Esophagus squamous epithelium (tissue), 5 donors: Measurements from ENCODE around the gene CAPN11. TPM values are rescaled to one million over a fixed set of nuclear protein-coding genes. Genes with fewer than 3 reads are reported as not detected.
"Not testable (repeated sequence)": the region's sequence is repeated elsewhere in the genome, so short reads cannot be mapped to it uniquely, and the experiment has no call there.

Experiments used
- DNase-seq: peaks from one replicate; lab custom pipeline; 2025; lab: John Stamatoyannopoulos, UW
- H3K27ac ChIP-seq, 4 donors: fragments of 200-600 bp; sonication (generic); one replicate each; pipeline ENCODE4 v1.5.1; 2016 to 2019; ENCODE audit warnings: mild to moderate bottlenecking in 1 of 4
- H3K27me3 ChIP-seq, 4 donors: fragments of 200-600 bp; sonication (generic); 1 replicate in 3 of 4; 2 replicates in 1 of 4; pipeline versions ENCODE4 v1.5.1 to v1.6.0; 2017 to 2021; ENCODE audit warnings: antibody characterized with exemption in 1 of 4
- H3K36me3 ChIP-seq, 3 donors: fragments of 200-600 bp; sonication (generic); one replicate each; pipeline ENCODE4 v1.5.1; 2016 to 2019
- H3K4me1 ChIP-seq, 3 donors: fragments of 200-600 bp; sonication (generic); one replicate each; pipeline ENCODE4 v1.5.1; 2017 to 2019
- H3K4me3 ChIP-seq, 4 donors: fragments of 200-600 bp; sonication (generic); 1 replicate in 3 of 4; 2 replicates in 1 of 4; pipeline ENCODE4 v1.5.1; 2016 to 2019; ENCODE audit warnings: mild to moderate bottlenecking in 2 of 4, moderate library complexity in 1 of 4
- H3K9me3 ChIP-seq, 3 donors: fragments of 200-600 bp; sonication (generic); one replicate each; pipeline ENCODE4 v1.5.1; 2016 to 2019
- POLR2A ChIP-seq, 4 donors: fragments of 450-650 bp; IDR thresholded peaks; one replicate each; pipeline ENCODE4 v1.6.1; 2017; ENCODE audit warnings: antibody characterized with exemption in 4 of 4, mild to moderate bottlenecking in 4 of 4, moderate library complexity in 3 of 4
- WGBS, 2 donors: methylation state at CpG; one replicate each; pipeline ENCODE4 v1.1.5; 2018; 5-methylcytosine and 5-hydroxymethylcytosine counted together
- intact Hi-C: fragments of 100-400 bp; cut with DNase I; formaldehyde crosslinking; loops from one replicate; pipeline ENCODE4 v1.15.0; 2022
- total RNA-seq, 4 donors: library from RNA; depleted of rRNA; stranded (reverse); fragments of >200 nt; gene quantifications; one replicate each; pipeline ENCODE4 v1.1.0, GENCODE V29; 2016
- TF ChIP-seq, protein P1 (sequence below), 6 experiments: fragments of 450-650 bp in 4 of 6; fragments of 200-600 bp in 2 of 6; sonication (generic) in 2 of 6; IDR thresholded peaks; one replicate each; pipeline ENCODE4 v1.5.1; 2016 to 2019; ENCODE audit warnings: antibody characterized with exemption in 6 of 6, mild to moderate bottlenecking in 4 of 6, moderate library complexity in 4 of 6
- donor health status: DM: yes; HTN: yes; CAD: no.

Gene CAPN11
- total RNA-seq, 4 donors from 2014 or later, result 0.57 to 1.00 TPM; not detected in 2

DNA sequence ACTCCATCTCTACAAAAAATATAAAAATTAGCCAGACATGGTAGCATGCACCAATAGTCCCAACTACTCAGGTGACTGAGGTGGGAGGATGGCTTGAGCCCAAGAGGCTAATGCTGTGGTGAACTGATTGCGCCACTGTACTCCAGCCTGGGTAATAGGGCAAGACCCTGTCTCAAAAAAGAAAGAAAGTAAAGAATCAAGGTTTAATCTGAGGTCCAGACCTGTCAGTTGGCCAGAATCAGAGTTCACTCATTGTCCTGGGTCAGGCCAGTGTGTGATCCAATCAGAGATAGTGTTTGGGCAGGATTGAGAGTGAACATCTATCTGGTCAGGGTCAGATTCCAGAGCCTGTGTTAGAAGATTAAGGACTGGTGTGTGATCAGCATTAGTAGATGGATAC lies 15.8 kb upstream of the CAPN11 start:
- H3K4me1 ChIP-seq, result no peaks in the 10 kb centered on the region
- H3K27me3 ChIP-seq, result no peaks in the 10 kb centered on the region
- 92 to 100% methylated on average over 1 of the region's 1 CpG for WGBS, 2 donors
- no peak overlapping the region for H3K4me3 ChIP-seq
- no peak for TF ChIP-seq POLR2A (IDR thresholded peaks at IDR 0.05)
- TF ChIP-seq, protein P1, sequence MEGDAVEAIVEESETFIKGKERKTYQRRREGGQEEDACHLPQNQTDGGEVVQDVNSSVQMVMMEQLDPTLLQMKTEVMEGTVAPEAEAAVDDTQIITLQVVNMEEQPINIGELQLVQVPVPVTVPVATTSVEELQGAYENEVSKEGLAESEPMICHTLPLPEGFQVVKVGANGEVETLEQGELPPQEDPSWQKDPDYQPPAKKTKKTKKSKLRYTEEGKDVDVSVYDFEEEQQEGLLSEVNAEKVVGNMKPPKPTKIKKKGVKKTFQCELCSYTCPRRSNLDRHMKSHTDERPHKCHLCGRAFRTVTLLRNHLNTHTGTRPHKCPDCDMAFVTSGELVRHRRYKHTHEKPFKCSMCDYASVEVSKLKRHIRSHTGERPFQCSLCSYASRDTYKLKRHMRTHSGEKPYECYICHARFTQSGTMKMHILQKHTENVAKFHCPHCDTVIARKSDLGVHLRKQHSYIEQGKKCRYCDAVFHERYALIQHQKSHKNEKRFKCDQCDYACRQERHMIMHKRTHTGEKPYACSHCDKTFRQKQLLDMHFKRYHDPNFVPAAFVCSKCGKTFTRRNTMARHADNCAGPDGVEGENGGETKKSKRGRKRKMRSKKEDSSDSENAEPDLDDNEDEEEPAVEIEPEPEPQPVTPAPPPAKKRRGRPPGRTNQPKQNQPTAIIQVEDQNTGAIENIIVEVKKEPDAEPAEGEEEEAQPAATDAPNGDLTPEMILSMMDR (IDR thresholded peaks at IDR 0.05), result no peak
- H3K36me3 ChIP-seq, result peaks cover 16 to 100% (median 31%) of the 10 kb centered on the region in 3 donors
- no peak overlapping the region for H3K27ac ChIP-seq
- no peaks in the 10 kb centered on the region for H3K9me3 ChIP-seq
- intact Hi-C loops, result no loop called here
- DNase-seq, result no peak

DNA sequence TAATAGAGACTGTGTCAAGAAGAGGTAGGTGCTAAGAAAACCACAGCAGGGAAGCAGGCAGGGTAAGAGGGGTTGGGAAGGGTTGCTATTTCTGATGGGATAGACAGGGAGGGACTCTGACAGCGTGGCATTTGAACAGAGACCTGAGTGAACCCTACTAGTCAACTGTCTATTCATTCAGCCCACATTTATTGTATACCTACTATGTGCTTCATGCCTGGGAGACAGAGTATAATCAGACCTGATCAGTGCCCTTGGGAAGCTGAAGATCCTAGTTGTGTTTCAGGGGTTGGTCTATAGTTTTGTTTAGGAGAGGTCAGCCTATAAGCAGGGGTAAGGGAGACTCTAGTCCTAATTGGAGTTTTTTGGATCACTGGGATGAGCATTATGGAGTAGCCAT lies 14.9 kb upstream of the CAPN11 start:
- 72 to 100% methylated on average over 1 of the region's 1 CpG for WGBS, 2 donors
- TF ChIP-seq POLR2A (IDR thresholded peaks at IDR 0.05), result no peak
- TF ChIP-seq, protein P1 (IDR thresholded peaks at IDR 0.05), result no peak
- Histone ChIP-seq H3K36me3 (peaks cover 16 to 100% (median 40%) of the 10 kb centered on the region in 3 donors), H3K27ac (no peak overlapping the region), H3K9me3 (no peaks in the 10 kb centered on the region), H3K4me3 (no peak overlapping the region), H3K27me3 (no peaks in the 10 kb centered on the region), H3K4me1 (no peaks in the 10 kb centered on the region)
- intact Hi-C loops, result no loop called here
- no peak for DNase-seq

DNA sequence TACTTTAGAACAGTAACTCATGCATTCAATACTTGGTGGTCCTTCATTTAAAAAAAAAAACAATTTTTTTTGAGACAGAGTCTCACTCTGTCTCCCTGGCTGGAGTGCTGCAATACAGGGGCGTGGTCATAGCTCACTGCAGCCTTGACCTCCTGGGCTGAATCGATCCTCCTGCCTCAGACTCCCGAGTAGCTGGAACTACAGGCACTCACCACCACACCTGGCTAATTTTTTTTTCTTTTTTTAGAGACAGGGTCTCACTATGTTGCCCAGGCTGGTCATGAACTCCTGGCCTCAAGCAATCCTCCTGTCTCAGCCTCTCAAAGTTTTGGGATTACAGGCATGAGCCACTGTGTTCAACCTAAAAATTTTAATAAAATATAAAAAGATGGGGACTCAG lies 14.1 kb upstream of the CAPN11 start:
- H3K27me3 ChIP-seq, H3K4me1 ChIP-seq, H3K27ac ChIP-seq, H3K9me3 ChIP-seq, intact Hi-C loops, H3K4me3 ChIP-seq, DNase-seq: not testable (repeated sequence)
- peaks cover 16 to 100% (median 40%) of the 10 kb centered on the region in 3 donors for H3K36me3 ChIP-seq
- WGBS, 2 donors, result 76 to 78% methylated on average over 3 of the region's 3 CpGs

DNA sequence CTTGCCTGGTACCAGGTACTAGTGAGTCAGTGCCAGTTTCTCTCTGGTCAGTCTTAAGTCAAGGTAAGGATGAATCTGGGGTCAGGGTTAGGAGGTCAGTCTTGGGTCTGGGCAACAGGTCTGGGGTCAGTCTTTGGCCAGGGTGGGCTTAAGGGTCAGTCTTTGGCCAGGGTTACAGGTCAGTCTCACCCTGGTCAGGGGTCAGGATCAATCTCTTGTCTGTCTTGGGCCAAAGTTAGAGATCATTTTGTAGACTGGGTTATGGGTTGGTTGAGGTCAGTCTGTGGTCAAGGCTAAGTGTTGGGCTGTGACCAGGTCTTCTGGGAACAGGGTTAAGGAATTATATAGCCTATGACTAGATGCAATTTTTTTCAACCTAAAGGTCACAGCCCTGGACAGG lies 12.8 kb upstream of the CAPN11 start:
- Histone ChIP-seq H3K4me1 (no peaks in the 10 kb centered on the region), H3K4me3 (no peak overlapping the region), H3K9me3 (no peaks in the 10 kb centered on the region), H3K27ac (no peak overlapping the region), H3K36me3 (peaks cover 18 to 97% (median 27%) of the 10 kb centered on the region in 3 donors), H3K27me3 (no peaks in the 10 kb centered on the region)
- TF ChIP-seq POLR2A (IDR thresholded peaks at IDR 0.05), result no peak
- TF ChIP-seq, protein P1 (IDR thresholded peaks at IDR 0.05), result no peak
- intact Hi-C loops, result no loop called here
- no peak for DNase-seq

DNA sequence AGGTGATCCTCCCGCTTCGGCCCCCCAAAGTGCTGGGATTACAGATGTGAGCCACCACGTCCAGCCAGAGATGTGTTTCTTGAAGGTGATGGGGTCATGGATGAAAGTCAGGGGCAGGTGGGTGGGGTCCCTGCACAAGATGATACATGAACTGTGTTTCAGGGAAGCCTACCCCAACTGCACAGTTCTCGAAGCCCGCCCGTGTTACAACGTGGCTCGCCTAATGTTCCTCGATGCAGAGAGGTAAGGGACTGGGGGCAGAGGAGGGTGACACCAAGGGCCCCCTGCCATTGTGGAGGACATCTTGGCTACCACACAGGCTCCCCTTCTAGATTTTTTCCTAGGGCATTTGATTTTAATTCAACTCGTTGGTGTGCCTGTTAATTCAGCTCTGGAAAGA lies 11.9 kb upstream of the CAPN11 start:
- TF ChIP-seq POLR2A (IDR thresholded peaks at IDR 0.05), result no peak
- TF ChIP-seq, protein P1 (IDR thresholded peaks at IDR 0.05), result no peak
- WGBS, 2 donors, result 81 to 83% methylated on average over 7 of the region's 10 CpGs
- Histone ChIP-seq H3K27me3 (no peaks in the 10 kb centered on the region), H3K27ac (no peak overlapping the region), H3K9me3 (no peaks in the 10 kb centered on the region), H3K36me3 (peaks cover 13 to 88% (median 26%) of the 10 kb centered on the region in 3 donors), H3K4me3 (no peak overlapping the region), H3K4me1 (peaks cover 0 to 3% (median 0%) of the 10 kb centered on the region in 3 donors)
- DNase-seq, result no peak
- intact Hi-C loops, result no loop called here

DNA sequence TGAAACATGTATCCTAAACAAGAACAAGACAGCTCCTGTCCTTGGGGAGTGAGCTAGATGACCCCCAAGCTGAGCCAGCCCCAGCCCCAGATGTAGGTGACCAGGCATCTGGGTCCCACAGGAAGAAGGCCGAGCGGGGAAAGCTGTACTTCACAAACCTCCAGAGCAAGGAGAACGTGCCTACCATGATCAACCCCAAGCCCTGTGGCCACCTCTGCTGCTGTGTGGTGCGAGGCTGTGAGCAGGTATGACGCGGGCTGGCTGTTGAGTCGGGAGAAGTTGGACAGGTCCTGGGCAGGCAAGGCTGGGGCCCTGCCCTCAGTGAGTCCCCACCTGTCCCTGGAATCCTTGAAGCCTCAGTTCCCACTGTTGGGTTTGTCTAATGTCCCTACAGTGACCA lies 11.4 kb upstream of the CAPN11 start:
- no peak for DNase-seq
- H3K27me3 ChIP-seq, result no peaks in the 10 kb centered on the region
- no peaks in the 10 kb centered on the region for H3K9me3 ChIP-seq
- intact Hi-C loops, result no loop called here
- peaks cover 13 to 83% (median 26%) of the 10 kb centered on the region in 3 donors for H3K36me3 ChIP-seq
- peaks cover 0 to 7% (median 0%) of the 10 kb centered on the region in 3 donors for H3K4me1 ChIP-seq
- no peak for TF ChIP-seq POLR2A (IDR thresholded peaks at IDR 0.05)
- TF ChIP-seq, protein P1 (IDR thresholded peaks at IDR 0.05), result no peak
- no peak overlapping the region for H3K27ac ChIP-seq
- WGBS, 2 donors, result 83 to 95% methylated on average over 3 to 7 of the region's 7 CpGs
- no peak overlapping the region for H3K4me3 ChIP-seq
